Measurements from ENCODE around the gene CALCOCO1. TPM values are rescaled to one million over a fixed set of nuclear protein-coding genes. Genes with fewer than 3 reads are reported as not detected.

CALCOCO1 gene
- total RNA-seq, 1 experiment from 2014 or later, result 16.8 TPM

DNA sequence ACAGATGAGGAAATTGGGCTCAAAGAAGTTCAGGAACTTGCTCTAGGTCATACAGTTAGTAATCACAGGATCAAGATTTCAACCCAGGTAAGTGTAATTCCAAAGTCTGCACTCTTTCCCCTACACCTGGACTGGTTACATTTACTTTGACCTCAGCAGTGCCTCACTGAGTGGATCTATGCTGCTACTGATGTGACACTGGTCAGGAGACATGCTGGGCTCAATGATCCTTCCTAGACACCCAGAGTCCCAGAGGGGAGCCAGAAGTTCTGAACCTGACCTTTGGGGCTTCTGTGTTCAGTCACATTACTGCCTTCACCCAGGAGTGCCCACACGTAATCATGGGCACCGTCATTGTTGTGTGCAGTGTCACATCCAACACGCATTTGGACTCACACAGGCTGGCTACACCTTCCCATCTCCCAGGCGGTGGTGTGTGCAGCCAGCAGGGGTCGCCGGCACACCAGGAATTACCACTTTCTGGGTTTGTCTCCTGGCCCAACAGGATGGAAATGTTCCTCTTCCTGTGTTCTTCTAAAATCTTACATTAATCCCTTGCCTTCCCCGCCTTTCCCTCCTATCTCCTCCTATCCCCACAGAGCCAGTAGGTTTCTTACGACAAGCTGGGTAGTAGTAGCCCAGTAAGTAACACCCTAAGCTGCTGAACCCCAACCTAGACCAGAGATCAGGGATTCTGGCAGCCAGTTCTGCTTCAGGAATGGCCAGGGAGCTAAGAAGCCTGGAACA, 25.6 kb downstream of the CALCOCO1 start:
- no TSS peak for BruUV-seq (replicated peaks)
- Histone ChIP-seq H3K27me3 (replicated peaks; ENCODE audit: insufficient read depth, low read depth, low read length, poor library complexity) (no peaks in the 10 kb centered on the region), H3K9me3 (ENCODE audit: low read depth, low read length, poor library complexity, severe bottlenecking) (no peaks in the 10 kb centered on the region), H3K36me3 (ENCODE audit: insufficient read depth, low read length, poor library complexity, severe bottlenecking) (no peaks in the 10 kb centered on the region), H3K4me3 (ENCODE audit: low read depth, low read length, poor library complexity, severe bottlenecking) (no peak overlapping the region), H3K4me1 (ENCODE audit: insufficient read depth, low read length, poor library complexity, severe bottlenecking) (peaks cover 15% of the 10 kb centered on the region), H3K27ac (ENCODE audit: low read depth, low read length, poor library complexity, severe bottlenecking) (no peak overlapping the region)
- ChIA-PET CTCF (interaction anchor here (0.6 to 2.6 kb wide), 7 partner anchors 35 to 500 kb away, joined by 3 to 32 read pairs (median 5); no protein-coding TSS in a partner anchor), POLR2A (ENCODE audit: low non-redundant PET) (interaction anchor here (0.9 kb wide), 1 partner anchor 16 kb away, joined by 3 read pairs; no protein-coding TSS in a partner anchor)
- TF ChIP-seq, protein P1, sequence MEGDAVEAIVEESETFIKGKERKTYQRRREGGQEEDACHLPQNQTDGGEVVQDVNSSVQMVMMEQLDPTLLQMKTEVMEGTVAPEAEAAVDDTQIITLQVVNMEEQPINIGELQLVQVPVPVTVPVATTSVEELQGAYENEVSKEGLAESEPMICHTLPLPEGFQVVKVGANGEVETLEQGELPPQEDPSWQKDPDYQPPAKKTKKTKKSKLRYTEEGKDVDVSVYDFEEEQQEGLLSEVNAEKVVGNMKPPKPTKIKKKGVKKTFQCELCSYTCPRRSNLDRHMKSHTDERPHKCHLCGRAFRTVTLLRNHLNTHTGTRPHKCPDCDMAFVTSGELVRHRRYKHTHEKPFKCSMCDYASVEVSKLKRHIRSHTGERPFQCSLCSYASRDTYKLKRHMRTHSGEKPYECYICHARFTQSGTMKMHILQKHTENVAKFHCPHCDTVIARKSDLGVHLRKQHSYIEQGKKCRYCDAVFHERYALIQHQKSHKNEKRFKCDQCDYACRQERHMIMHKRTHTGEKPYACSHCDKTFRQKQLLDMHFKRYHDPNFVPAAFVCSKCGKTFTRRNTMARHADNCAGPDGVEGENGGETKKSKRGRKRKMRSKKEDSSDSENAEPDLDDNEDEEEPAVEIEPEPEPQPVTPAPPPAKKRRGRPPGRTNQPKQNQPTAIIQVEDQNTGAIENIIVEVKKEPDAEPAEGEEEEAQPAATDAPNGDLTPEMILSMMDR (conservative IDR thresholded peaks at IDR 0.05; ENCODE audit: low read depth, low read length), result peak; percentile 98
- TF ChIP-seq EZH2 (IDR thresholded peaks at IDR 0.05; ENCODE audit: borderline replicate concordance, low read depth, low read length, poor library complexity, severe bottlenecking), result no peak
- intact Hi-C loops (cut with micrococcal nuclease; ENCODE audit: unreplicated experiment), result loop anchor here (1.0 to 5.0 kb wide), 3 partner anchors 45 to 501 kb away; no protein-coding TSS in a partner anchor
- peak; percentile 85 for DNase-seq (ENCODE audit: low spot score)

DNA sequence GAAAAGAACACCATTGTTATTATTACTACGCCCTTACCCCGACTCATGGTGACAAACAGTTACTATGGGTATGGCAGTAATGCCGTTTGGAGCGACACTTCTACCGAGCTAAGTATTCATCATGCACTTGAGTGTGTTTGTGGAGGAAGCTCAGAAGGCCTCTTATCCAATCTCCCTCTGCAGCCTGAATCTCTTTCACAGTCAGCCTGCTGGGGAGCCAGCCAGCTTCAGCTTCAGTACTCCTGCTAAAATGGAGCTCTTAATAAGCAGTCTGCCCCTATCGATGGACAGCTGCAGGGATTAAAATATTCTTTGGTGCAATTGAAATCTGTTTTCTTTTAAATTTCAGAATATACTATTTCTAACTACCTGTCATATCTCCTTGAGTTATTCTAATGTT, 26.7 kb downstream of the CALCOCO1 start:
- H3K4me1 ChIP-seq (ENCODE audit: insufficient read depth, low read length, poor library complexity, severe bottlenecking), result peaks cover 15% of the 10 kb centered on the region
- TF ChIP-seq EZH2 (IDR thresholded peaks at IDR 0.05; ENCODE audit: borderline replicate concordance, low read depth, low read length, poor library complexity, severe bottlenecking), result no peak
- TF ChIP-seq, protein P1 (conservative IDR thresholded peaks at IDR 0.05; ENCODE audit: low read depth, low read length), result no peak
- no TSS peak for BruUV-seq (replicated peaks)
- H3K27me3 ChIP-seq (replicated peaks; ENCODE audit: insufficient read depth, low read depth, low read length, poor library complexity), result no peaks in the 10 kb centered on the region
- no peaks in the 10 kb centered on the region for H3K9me3 ChIP-seq (ENCODE audit: low read depth, low read length, poor library complexity, severe bottlenecking)
- POLR2A ChIA-PET (ENCODE audit: low non-redundant PET), result no interaction called here
- no peak overlapping the region for H3K4me3 ChIP-seq (ENCODE audit: low read depth, low read length, poor library complexity, severe bottlenecking)
- H3K36me3 ChIP-seq (ENCODE audit: insufficient read depth, low read length, poor library complexity, severe bottlenecking), result no peaks in the 10 kb centered on the region
- CTCF ChIA-PET, result interaction anchor here (2.5 kb wide), 1 partner anchor 45 kb away, joined by 24 read pairs; no protein-coding TSS in a partner anchor
- no peak for DNase-seq (ENCODE audit: low spot score)
- intact Hi-C loops (cut with micrococcal nuclease; ENCODE audit: unreplicated experiment), result loop anchor here (5.0 kb wide), 2 partner anchors 282 to 502 kb away; no protein-coding TSS in a partner anchor
- H3K27ac ChIP-seq (ENCODE audit: low read depth, low read length, poor library complexity, severe bottlenecking), result no peak overlapping the region

DNA sequence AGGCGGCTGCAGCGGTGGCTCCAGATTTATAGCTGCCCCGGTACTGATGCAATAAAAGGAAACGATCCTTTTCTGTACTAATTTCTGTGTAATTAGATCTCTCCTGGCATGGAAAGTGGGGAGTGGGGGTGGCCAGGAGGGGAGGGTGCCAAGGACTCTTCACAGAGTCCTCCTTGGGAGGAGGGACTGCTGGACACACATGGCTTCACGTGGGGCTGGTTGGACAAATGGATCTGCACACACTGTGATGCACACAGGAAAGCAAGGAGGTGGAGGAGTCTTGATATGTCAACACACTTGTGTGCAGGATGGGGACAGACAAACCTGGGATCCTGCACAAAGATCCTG, 27.6 kb downstream of the CALCOCO1 start:
- no peak for DNase-seq (ENCODE audit: low spot score)
- TF ChIP-seq, protein P1 (conservative IDR thresholded peaks at IDR 0.05; ENCODE audit: low read depth, low read length), result no peak
- TF ChIP-seq EZH2 (IDR thresholded peaks at IDR 0.05; ENCODE audit: borderline replicate concordance, low read depth, low read length, poor library complexity, severe bottlenecking), result no peak
- no TSS peak for BruUV-seq (replicated peaks)
- intact Hi-C loops (cut with micrococcal nuclease; ENCODE audit: unreplicated experiment), result loop anchor here (5.0 kb wide), 2 partner anchors 283 to 503 kb away; no protein-coding TSS in a partner anchor
- POLR2A ChIA-PET (ENCODE audit: low non-redundant PET), result interaction anchor here (0.5 kb wide), 1 partner anchor 58 kb away, joined by 8 read pairs; no protein-coding TSS in a partner anchor
- CTCF ChIA-PET, result interaction anchor here (0.6 to 2.5 kb wide), 2 partner anchors 46 to 239 kb away, joined by 9 to 24 read pairs; partner anchors contain the start of gene HOXC13
- no peaks in the 10 kb centered on the region for H3K36me3 ChIP-seq (ENCODE audit: insufficient read depth, low read length, poor library complexity, severe bottlenecking)
- H3K27me3 ChIP-seq (replicated peaks; ENCODE audit: insufficient read depth, low read depth, low read length, poor library complexity), result no peaks in the 10 kb centered on the region
- peaks cover 23% of the 10 kb centered on the region for H3K4me1 ChIP-seq (ENCODE audit: insufficient read depth, low read length, poor library complexity, severe bottlenecking)
- no peak overlapping the region for H3K4me3 ChIP-seq (ENCODE audit: low read depth, low read length, poor library complexity, severe bottlenecking)
- H3K27ac ChIP-seq (ENCODE audit: low read depth, low read length, poor library complexity, severe bottlenecking), result no peak overlapping the region
- no peaks in the 10 kb centered on the region for H3K9me3 ChIP-seq (ENCODE audit: low read depth, low read length, poor library complexity, severe bottlenecking)
